Caco-2 (cell line): ENCODE data around the gene CDK18. TPM values are rescaled to one million over a fixed set of nuclear protein-coding genes. Genes with fewer than 3 reads are reported as not detected.
A peak's percentile ranks its signal among the peaks of the same experiment; 100 is the strongest.

Experiments used
- BruUV-seq: library from RNA; stranded (reverse); fragments of 400-500 nt; replicated peaks from 2 replicates; lab custom pipeline; 2021; lab: Mats Ljungman, UMichigan
- CTCF ChIA-PET: fragments of 300-600 bp; sonication (Branson Sonifier 250); formaldehyde crosslinking; loops from one replicate; lab custom pipeline; 2022; ENCODE audit warnings: antibody characterized with exemption; lab: Charles Lee
- POLR2A ChIA-PET: fragments of 300-600 bp; sonication (Branson Sonifier 250); formaldehyde crosslinking; loops from one replicate; lab custom pipeline; 2022; ENCODE audit warnings: antibody characterized with exemption; lab: Charles Lee
- DNase-seq, 2 experiments: peaks; one replicate each; pipeline versions ENCODE4 v3.0.0 to v3.0.0-alpha.2; 2020 to 2022
- H3K27me3 ChIP-seq: replicated peaks from 2 replicates; pipeline ENCODE4 v1.6.0; 2011; ENCODE audit warnings: low read length; ENCODE audit not compliant: control insufficient read depth, insufficient read depth
- H3K36me3 ChIP-seq: 2 replicates; pipeline ENCODE4 v1.5.1; 2011; ENCODE audit warnings: low read length; ENCODE audit not compliant: control insufficient read depth, insufficient read depth
- H3K4me1 ChIP-seq: fragments of 250-450 bp; sonication (Bioruptor Pico); 2 replicates; pipeline ENCODE4 v1.5.1; 2020; ENCODE audit warnings: mild to moderate bottlenecking
- H3K4me3 ChIP-seq: 2 replicates; pipeline ENCODE4 v1.5.1; 2011; ENCODE audit warnings: low read depth, mild to moderate bottlenecking, control low read depth, low read length
- H3K9me3 ChIP-seq: fragments of 250-450 bp; sonication (Bioruptor Pico); 2 replicates; pipeline ENCODE4 v1.5.1; 2020; ENCODE audit warnings: mild to moderate bottlenecking, moderate library complexity
- H3K27ac Mint-ChIP-seq: one replicate; pipeline ENCODE4 v1.8.0; 2022; ENCODE audit warnings: mixed read lengths; ENCODE audit not compliant: unreplicated experiment
- H3K27me3 Mint-ChIP-seq: one replicate; pipeline ENCODE4 v1.8.0; 2022; ENCODE audit warnings: mixed read lengths; ENCODE audit not compliant: insufficient read depth, unreplicated experiment
- H3K36me3 Mint-ChIP-seq: one replicate; pipeline ENCODE4 v1.8.0; 2022; ENCODE audit warnings: mild to moderate bottlenecking, mixed read lengths; ENCODE audit not compliant: insufficient read depth, unreplicated experiment
- H3K4me1 Mint-ChIP-seq: one replicate; pipeline ENCODE4 v1.8.0; 2022; ENCODE audit warnings: low read depth, mixed read lengths; ENCODE audit not compliant: unreplicated experiment
- H3K4me3 Mint-ChIP-seq: one replicate; pipeline ENCODE4 v1.8.0; 2022; ENCODE audit warnings: mild to moderate bottlenecking, moderate library complexity, mixed read lengths; ENCODE audit not compliant: unreplicated experiment
- H3K9me3 Mint-ChIP-seq: one replicate; pipeline ENCODE4 v1.8.0; 2022; ENCODE audit warnings: mixed read lengths; ENCODE audit not compliant: unreplicated experiment
- intact Hi-C: fragments of 100-400 bp; cut with micrococcal nuclease; formaldehyde crosslinking; loops from one replicate; pipeline ENCODE4 v1.10.0; 2022; ENCODE audit not compliant: unreplicated experiment
- total RNA-seq: library from RNA; stranded (reverse); gene quantifications from 2 replicates; pipeline ENCODE4 v1.2.3, GENCODE V29; 2022
- TF ChIP-seq, protein P1 (sequence below), 2 experiments: fragments of 200-600 bp in 1 of 2; IDR thresholded peaks; 1 replicate in 1 of 2; 2 replicates in 1 of 2; pipeline versions ENCODE4 v1.5.1 to v1.8.0; 2011 to 2022; ENCODE audit warnings: antibody characterized with exemption in 1 of 2, control low read depth in 1 of 2, inconsistent platforms in 1 of 2, low read depth in 1 of 2, low read length in 1 of 2, mild to moderate bottlenecking in 1 of 2, moderate library complexity in 1 of 2; ENCODE audit not compliant: insufficient read depth in 1 of 2, severe bottlenecking in 1 of 2, unreplicated experiment in 1 of 2

CDK18 gene
- total RNA-seq, 1 experiment from 2014 or later = 17.0 TPM

GRCh38 chr1:205568135-205568468 is 63.6 kb downstream of the CDK18 start:
- H3K9me3 ChIP-seq = no peaks in the 10 kb centered on the region
- ChIA-PET CTCF (no interaction called here), POLR2A (no interaction called here)
- H3K4me1 Mint-ChIP-seq = peaks cover 17% of the 10 kb centered on the region
- no peaks in the 10 kb centered on the region for H3K36me3 ChIP-seq
- intact Hi-C loops = no loop called here
- peaks cover 16% of the 10 kb centered on the region for H3K27me3 ChIP-seq
- H3K4me1 ChIP-seq = peaks cover 8% of the 10 kb centered on the region
- no peaks in the 10 kb centered on the region for H3K36me3 Mint-ChIP-seq
- no peak overlapping the region for H3K27ac Mint-ChIP-seq
- TF ChIP-seq, protein P1, sequence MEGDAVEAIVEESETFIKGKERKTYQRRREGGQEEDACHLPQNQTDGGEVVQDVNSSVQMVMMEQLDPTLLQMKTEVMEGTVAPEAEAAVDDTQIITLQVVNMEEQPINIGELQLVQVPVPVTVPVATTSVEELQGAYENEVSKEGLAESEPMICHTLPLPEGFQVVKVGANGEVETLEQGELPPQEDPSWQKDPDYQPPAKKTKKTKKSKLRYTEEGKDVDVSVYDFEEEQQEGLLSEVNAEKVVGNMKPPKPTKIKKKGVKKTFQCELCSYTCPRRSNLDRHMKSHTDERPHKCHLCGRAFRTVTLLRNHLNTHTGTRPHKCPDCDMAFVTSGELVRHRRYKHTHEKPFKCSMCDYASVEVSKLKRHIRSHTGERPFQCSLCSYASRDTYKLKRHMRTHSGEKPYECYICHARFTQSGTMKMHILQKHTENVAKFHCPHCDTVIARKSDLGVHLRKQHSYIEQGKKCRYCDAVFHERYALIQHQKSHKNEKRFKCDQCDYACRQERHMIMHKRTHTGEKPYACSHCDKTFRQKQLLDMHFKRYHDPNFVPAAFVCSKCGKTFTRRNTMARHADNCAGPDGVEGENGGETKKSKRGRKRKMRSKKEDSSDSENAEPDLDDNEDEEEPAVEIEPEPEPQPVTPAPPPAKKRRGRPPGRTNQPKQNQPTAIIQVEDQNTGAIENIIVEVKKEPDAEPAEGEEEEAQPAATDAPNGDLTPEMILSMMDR (IDR thresholded peaks at IDR 0.05; ENCODE audit: insufficient read depth in 1 of 2, low read depth in 1 of 2, low read length in 1 of 2, severe bottlenecking in 1 of 2, unreplicated experiment in 1 of 2) = no peak
- BruUV-seq = no TSS peak
- no peaks in the 10 kb centered on the region for H3K9me3 Mint-ChIP-seq
- no peak overlapping the region for H3K4me3 ChIP-seq
- peak in 1 of 2 experiments; percentile 17 for DNase-seq
- H3K4me3 Mint-ChIP-seq = no peak overlapping the region
- H3K27me3 Mint-ChIP-seq = peaks cover 33% of the 10 kb centered on the region

GRCh38 chr1:205568469-205569361 is 64.2 kb downstream of the CDK18 start:
- H3K36me3 Mint-ChIP-seq = no peaks in the 10 kb centered on the region
- intact Hi-C loops = no loop called here
- peak overlapping the region; percentile 57 for H3K4me3 Mint-ChIP-seq
- H3K4me1 ChIP-seq = peaks cover 8% of the 10 kb centered on the region
- ChIA-PET CTCF (interaction anchor here (0.7 to 1.3 kb wide), 2 partner anchors 23 to 89 kb away, joined by 3 to 9 read pairs; no protein-coding TSS in a partner anchor), POLR2A (interaction anchor here (0.6 kb wide), 1 partner anchor 73 kb away, joined by 3 read pairs; no protein-coding TSS in a partner anchor)
- H3K4me3 ChIP-seq = peak overlapping the region; percentile 31
- TF ChIP-seq, protein P1 (IDR thresholded peaks at IDR 0.05; ENCODE audit: insufficient read depth in 1 of 2, low read depth in 1 of 2, low read length in 1 of 2, severe bottlenecking in 1 of 2, unreplicated experiment in 1 of 2) = no peak
- H3K27me3 ChIP-seq = peaks cover 16% of the 10 kb centered on the region
- no peak overlapping the region for H3K27ac Mint-ChIP-seq
- DNase-seq = peak in 1 of 2 experiments; percentile 13
- no TSS peak for BruUV-seq
- H3K4me1 Mint-ChIP-seq = peaks cover 17% of the 10 kb centered on the region
- no peaks in the 10 kb centered on the region for H3K36me3 ChIP-seq
- H3K27me3 Mint-ChIP-seq = peaks cover 30% of the 10 kb centered on the region
- no peaks in the 10 kb centered on the region for H3K9me3 ChIP-seq
- no peaks in the 10 kb centered on the region for H3K9me3 Mint-ChIP-seq

GRCh38 chr1:205569411-205570172 is 65.1 kb downstream of the CDK18 start:
- no peak overlapping the region for H3K27ac Mint-ChIP-seq
- peak overlapping the region; percentile 57 for H3K4me3 Mint-ChIP-seq
- no TSS peak for BruUV-seq
- intact Hi-C loops = no loop called here
- Histone ChIP-seq H3K36me3 (no peaks in the 10 kb centered on the region), H3K9me3 (no peaks in the 10 kb centered on the region), H3K4me1 (peaks cover 8% of the 10 kb centered on the region), H3K4me3 (no peak overlapping the region), H3K27me3 (peaks cover 14% of the 10 kb centered on the region)
- CTCF ChIA-PET = interaction anchor here (0.6 to 1.3 kb wide), 3 partner anchors 22 to 88 kb away, joined by 3 to 9 read pairs (median 5); no protein-coding TSS in a partner anchor
- no peaks in the 10 kb centered on the region for H3K36me3 Mint-ChIP-seq
- TF ChIP-seq, protein P1 (IDR thresholded peaks at IDR 0.05; ENCODE audit: insufficient read depth in 1 of 2, low read depth in 1 of 2, low read length in 1 of 2, severe bottlenecking in 1 of 2, unreplicated experiment in 1 of 2) = no peak
- H3K4me1 Mint-ChIP-seq = peaks cover 10% of the 10 kb centered on the region
- peaks cover 28% of the 10 kb centered on the region for H3K27me3 Mint-ChIP-seq
- POLR2A ChIA-PET = interaction anchor here (0.5 to 0.6 kb wide), 2 partner anchors 31 to 72 kb away, joined by 3 to 7 read pairs; no protein-coding TSS in a partner anchor
- no peak for DNase-seq
- no peaks in the 10 kb centered on the region for H3K9me3 Mint-ChIP-seq
